NT2/D1 (cell line): Measurements from ENCODE around the gene TOP2B.

Experiments
- SUZ12 ChIP-seq: IDR thresholded peaks from 2 replicates; pipeline ENCODE4 v1.6.1; 2011; ENCODE audit not compliant: insufficient read length, insufficient read depth; ENCODE audit errors: extremely low read depth
- YY1 ChIP-seq: IDR thresholded peaks from 2 replicates; pipeline ENCODE4 v1.6.1; 2011; ENCODE audit not compliant: insufficient read length, insufficient read depth
- ZNF274 ChIP-seq: IDR thresholded peaks from 2 replicates; pipeline ENCODE4 v1.6.1; 2011; ENCODE audit warnings: mild to moderate bottlenecking, low read depth, low read length

GRCh38 chr3:25693238-25693637, 28.5 kb upstream of the TOP2B start:
- TF ChIP-seq ZNF274 (no peak), SUZ12 (no peak), YY1 (no peak)
